Epithelial cell of esophagus (primary cell): ENCODE measurements around the gene KIAA1217.

Experiments
- DNase-seq: peaks from one replicate; pipeline ENCODE4 v3.0.0; 2010; ENCODE audit warnings: low read depth
- H3K4me3 ChIP-seq: 2 replicates; pipeline ENCODE4 v1.5.1; 2011; ENCODE audit warnings: mild to moderate bottlenecking, low read length, control low read depth
- CTCF ChIP-seq: IDR thresholded peaks from 2 replicates; pipeline ENCODE4 v1.5.1; 2011; ENCODE audit warnings: low read depth, mild to moderate bottlenecking, low read length, control low read depth, inconsistent platforms; ENCODE audit not compliant: insufficient read depth; ENCODE audit errors: missing control alignments

KIAA1217 gene

GRCh38 chr10:24574578-24575155, 365.7 kb downstream of the KIAA1217 start:
- no peak for DNase-seq
- TF ChIP-seq CTCF = no peak
- H3K4me3 ChIP-seq = no peak overlapping the region

GRCh38 chr10:24575481-24576002, 366.6 kb downstream of the KIAA1217 start:
- no peak for DNase-seq
- TF ChIP-seq CTCF = no peak
- H3K4me3 ChIP-seq = no peak overlapping the region

GRCh38 chr10:24579448-24579847, 370.5 kb downstream of the KIAA1217 start:
- no peak for DNase-seq
- H3K4me3 ChIP-seq = no peak overlapping the region
- TF ChIP-seq CTCF = no peak

- TF ChIP-seq CTCF = no peak
- no peak for DNase-seq
- no peak overlapping the region for H3K4me3 ChIP-seq
Observed at GRCh38 chr10:24579906-24580305, 371.0 kb downstream of the KIAA1217 start.

GRCh38 chr10:24589265-24589664, 380.3 kb downstream of the KIAA1217 start:
- H3K4me3 ChIP-seq = no peak overlapping the region
- no peak for DNase-seq
- no peak for TF ChIP-seq CTCF

GRCh38 chr10:24590697-24591457, 381.9 kb downstream of the KIAA1217 start:
- H3K4me3 ChIP-seq = no peak overlapping the region
- no peak for TF ChIP-seq CTCF
- DNase-seq = no peak
